ENCODE measurements around the gene LRIT3. TPM values are rescaled to one million over a fixed set of nuclear protein-coding genes. Genes with fewer than 3 reads are reported as not detected.

Gene LRIT3
- polyA plus RNA-seq, 3 donors from 2014 or later = not detected

Other genes starting within 250 kb of the LRIT3 start
- 10 to 100 TPM; 15.5 to 22.6 (median 17.9) TPM for gene CASP6, start 144.7 kb upstream of the LRIT3 start, polyA plus RNA-seq
- 10 to 100 TPM; 29.9 to 42.6 (median 33.9) TPM for gene PLA2G12A, start 118.0 kb upstream of the LRIT3 start, polyA plus RNA-seq
- gene CFI, start 46.1 kb upstream of the LRIT3 start, polyA plus RNA-seq = not detected
- gene GAR1, start 32.3 kb upstream of the LRIT3 start, polyA plus RNA-seq = 10 to 100 TPM in 2 of 3 donors, 1 to 10 TPM in 1; 5.2 to 17.6 (median 10.8) TPM
- gene RRH, start 20.1 kb upstream of the LRIT3 start, polyA plus RNA-seq = under 1 TPM in 1 of 3 donors, not detected in 2; 0.16 TPM
- gene EGF, start 64.8 kb downstream of the LRIT3 start, polyA plus RNA-seq = under 1 TPM in 1 of 3 donors, not detected in 2; 0.11 TPM

Data from immature natural killer cell (primary cell).